Measurements from ENCODE around the gene FN1. TPM values are rescaled to one million over a fixed set of nuclear protein-coding genes. Genes with fewer than 3 reads are reported as not detected.

The FN1 gene
- total RNA-seq, 1 experiment from 2014 or later, result 1,570 TPM

- DNase-seq (ENCODE audit: low spot score), result no peak
- Histone ChIP-seq H3K9me3 (ENCODE audit: low read depth, low read length, poor library complexity, severe bottlenecking) (no peaks in the 10 kb centered on the region), H3K27ac (ENCODE audit: low read depth, low read length, poor library complexity, severe bottlenecking) (peak overlapping the region; percentile 17), H3K4me1 (ENCODE audit: insufficient read depth, low read length, poor library complexity, severe bottlenecking) (no peaks in the 10 kb centered on the region), H3K27me3 (replicated peaks; ENCODE audit: insufficient read depth, low read depth, low read length, poor library complexity) (no peaks in the 10 kb centered on the region), H3K4me3 (ENCODE audit: low read depth, low read length, poor library complexity, severe bottlenecking) (no peak overlapping the region), H3K36me3 (ENCODE audit: insufficient read depth, low read length, poor library complexity, severe bottlenecking) (peaks cover 98% of the 10 kb centered on the region)
- BruUV-seq (replicated peaks), result no TSS peak
- ChIA-PET CTCF (interaction anchor here (1.1 kb wide), 1 partner anchor 551 kb away, joined by 3 read pairs; no protein-coding TSS in a partner anchor), POLR2A (ENCODE audit: low non-redundant PET) (interaction anchor here (0.6 to 0.9 kb wide), 2 partner anchors 9 to 183 kb away, joined by 3 to 5 read pairs; no protein-coding TSS in a partner anchor)
- TF ChIP-seq EZH2 (IDR thresholded peaks at IDR 0.05; ENCODE audit: borderline replicate concordance, low read depth, low read length, poor library complexity, severe bottlenecking), result no peak
- no peak for TF ChIP-seq CTCF (conservative IDR thresholded peaks at IDR 0.05; ENCODE audit: low read depth, low read length)
- intact Hi-C loops (cut with micrococcal nuclease; ENCODE audit: unreplicated experiment), result loop anchor here (5.0 kb wide), 1 partner anchor 42 kb away; no protein-coding TSS in a partner anchor
These were observed 55.2 kb downstream of the FN1 start for GRCh38 chr2:215380699-215381098.

- intact Hi-C loops (cut with micrococcal nuclease; ENCODE audit: unreplicated experiment), result loop anchor here (5.0 kb wide), 1 partner anchor 42 kb away; no protein-coding TSS in a partner anchor
- CTCF ChIA-PET, result no interaction called here
- Histone ChIP-seq H3K36me3 (ENCODE audit: insufficient read depth, low read length, poor library complexity, severe bottlenecking) (peaks cover 100% of the 10 kb centered on the region), H3K27ac (ENCODE audit: low read depth, low read length, poor library complexity, severe bottlenecking) (no peak overlapping the region), H3K4me1 (ENCODE audit: insufficient read depth, low read length, poor library complexity, severe bottlenecking) (no peaks in the 10 kb centered on the region), H3K9me3 (ENCODE audit: low read depth, low read length, poor library complexity, severe bottlenecking) (no peaks in the 10 kb centered on the region), H3K4me3 (ENCODE audit: low read depth, low read length, poor library complexity, severe bottlenecking) (no peak overlapping the region), H3K27me3 (replicated peaks; ENCODE audit: insufficient read depth, low read depth, low read length, poor library complexity) (no peaks in the 10 kb centered on the region)
- no peak for DNase-seq (ENCODE audit: low spot score)
- POLR2A ChIA-PET (ENCODE audit: low non-redundant PET), result interaction anchor here (0.6 kb wide), 1 partner anchor 183 kb away, joined by 3 read pairs; no protein-coding TSS in a partner anchor
- BruUV-seq (replicated peaks), result TSS peak; percentile 18
- TF ChIP-seq CTCF (conservative IDR thresholded peaks at IDR 0.05; ENCODE audit: low read depth, low read length), result no peak
- no peak for TF ChIP-seq EZH2 (IDR thresholded peaks at IDR 0.05; ENCODE audit: borderline replicate concordance, low read depth, low read length, poor library complexity, severe bottlenecking)
These were observed 55.9 kb downstream of the FN1 start for GRCh38 chr2:215379948-215380347.

- peaks cover 100% of the 10 kb centered on the region for H3K36me3 ChIP-seq (ENCODE audit: insufficient read depth, low read length, poor library complexity, severe bottlenecking)
- BruUV-seq (replicated peaks), result no TSS peak
- H3K9me3 ChIP-seq (ENCODE audit: low read depth, low read length, poor library complexity, severe bottlenecking), result no peaks in the 10 kb centered on the region
- H3K27ac ChIP-seq (ENCODE audit: low read depth, low read length, poor library complexity, severe bottlenecking), result no peak overlapping the region
- H3K27me3 ChIP-seq (replicated peaks; ENCODE audit: insufficient read depth, low read depth, low read length, poor library complexity), result no peaks in the 10 kb centered on the region
- intact Hi-C loops (cut with micrococcal nuclease; ENCODE audit: unreplicated experiment), result no loop called here
- CTCF ChIA-PET, result interaction anchor here (0.6 kb wide), 1 partner anchor 26 kb away, joined by 3 read pairs; no protein-coding TSS in a partner anchor
- H3K4me1 ChIP-seq (ENCODE audit: insufficient read depth, low read length, poor library complexity, severe bottlenecking), result no peaks in the 10 kb centered on the region
- no peak for DNase-seq (ENCODE audit: low spot score)
- H3K4me3 ChIP-seq (ENCODE audit: low read depth, low read length, poor library complexity, severe bottlenecking), result no peak overlapping the region
- POLR2A ChIA-PET (ENCODE audit: low non-redundant PET), result no interaction called here
- TF ChIP-seq CTCF (conservative IDR thresholded peaks at IDR 0.05; ENCODE audit: low read depth, low read length), result no peak
- TF ChIP-seq EZH2 (IDR thresholded peaks at IDR 0.05; ENCODE audit: borderline replicate concordance, low read depth, low read length, poor library complexity, severe bottlenecking), result no peak
These were observed 56.8 kb downstream of the FN1 start for GRCh38 chr2:215379039-215379438.
